ENCODE data around the gene MITF. TPM values are rescaled to one million over a fixed set of nuclear protein-coding genes. Genes with fewer than 3 reads are reported as not detected.

The MITF gene
- polyA plus RNA-seq, 1 of the 3 experiments (the other 2 are of a cell fraction) = 1.7 TPM

DNA sequence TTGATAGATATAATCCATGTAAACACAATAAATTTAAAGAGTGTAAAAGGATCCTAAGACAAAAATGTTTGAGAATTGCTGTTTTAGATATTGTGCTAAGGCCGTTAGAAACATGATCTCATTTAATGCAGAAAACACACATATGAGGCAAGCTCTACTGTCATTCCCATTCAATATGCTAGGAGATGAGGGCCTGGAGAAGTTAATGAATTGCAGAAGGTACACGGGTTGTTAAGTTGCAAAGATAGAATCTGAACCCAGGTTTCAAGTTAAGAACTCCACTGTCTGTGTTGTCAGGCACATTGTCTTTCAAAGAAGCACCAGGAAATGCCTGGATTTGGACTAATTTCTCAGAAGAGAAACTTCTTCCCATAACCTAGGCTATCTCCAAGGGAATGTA is 195.1 kb downstream of the MITF start:
- WGBS (ENCODE audit: low lambda C conversion rate) = 52% methylated on average over 2 of the region's 2 CpGs
- Histone ChIP-seq H3K4me3 (ENCODE audit: low read depth in 2 of 2, low read length in 1 of 2) (no peak overlapping the region), H3K27ac (ENCODE audit: low read depth in 2 of 2, low read length in 1 of 2) (no peak overlapping the region), H3K27me3 (ENCODE audit: insufficient read depth) (no peaks in the 10 kb centered on the region), H3K79me2 (ENCODE audit: insufficient read depth) (no peaks in the 10 kb centered on the region), H3K4me1 (ENCODE audit: control insufficient read depth in 1 of 2, insufficient read depth in 2 of 2, low read depth in 1 of 2, low read length in 1 of 2) (no peaks in the 10 kb centered on the region; a peak in 1 of 4 replicates), H3K9ac (no peak overlapping the region), H4K20me1 (ENCODE audit: insufficient read depth) (no peaks in the 10 kb centered on the region), H3K4me2 (no peak overlapping the region), H3K9me2 (no peaks in the 10 kb centered on the region), H2AFZ (ENCODE audit: low read depth) (no peak overlapping the region), H3K36me3 (replicated peaks in 1 of 2; ENCODE audit: control insufficient read depth in 1 of 2, insufficient read depth in 2 of 2, low read length in 1 of 2) (no peaks in the 10 kb centered on the region), H3F3A (replicated peaks; ENCODE audit: insufficient read depth) (peaks cover 4% of the 10 kb centered on the region), H3K9me3 (no peaks in the 10 kb centered on the region)
- CTCF ChIA-PET = interaction anchor here (1.7 kb wide), 1 partner anchor 13 kb away, joined by 4 read pairs; no protein-coding TSS in a partner anchor
- DNase-seq = no peak
- no peak for TF ChIP-seq MEF2A (IDR thresholded peaks at IDR 0.05; ENCODE audit: borderline replicate concordance, low read depth)
- TF ChIP-seq RXRA (IDR thresholded peaks at IDR 0.05; ENCODE audit: borderline replicate concordance, low read depth) = no peak
- TF ChIP-seq, protein P1, sequence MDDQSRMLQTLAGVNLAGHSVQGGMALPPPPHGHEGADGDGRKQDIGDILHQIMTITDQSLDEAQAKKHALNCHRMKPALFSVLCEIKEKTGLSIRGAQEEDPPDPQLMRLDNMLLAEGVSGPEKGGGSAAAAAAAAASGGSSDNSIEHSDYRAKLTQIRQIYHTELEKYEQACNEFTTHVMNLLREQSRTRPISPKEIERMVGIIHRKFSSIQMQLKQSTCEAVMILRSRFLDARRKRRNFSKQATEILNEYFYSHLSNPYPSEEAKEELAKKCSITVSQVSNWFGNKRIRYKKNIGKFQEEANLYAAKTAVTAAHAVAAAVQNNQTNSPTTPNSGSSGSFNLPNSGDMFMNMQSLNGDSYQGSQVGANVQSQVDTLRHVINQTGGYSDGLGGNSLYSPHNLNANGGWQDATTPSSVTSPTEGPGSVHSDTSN (IDR thresholded peaks at IDR 0.05) = no peak
- no peak for TF ChIP-seq MXI1 (IDR thresholded peaks at IDR 0.05; ENCODE audit: low read depth, low read length)
- no peak for TF ChIP-seq NRF1 (IDR thresholded peaks at IDR 0.05; ENCODE audit: low read depth, low read length)
- TF ChIP-seq JUND (IDR thresholded peaks at IDR 0.05) = no peak
- TF ChIP-seq, protein P2, sequence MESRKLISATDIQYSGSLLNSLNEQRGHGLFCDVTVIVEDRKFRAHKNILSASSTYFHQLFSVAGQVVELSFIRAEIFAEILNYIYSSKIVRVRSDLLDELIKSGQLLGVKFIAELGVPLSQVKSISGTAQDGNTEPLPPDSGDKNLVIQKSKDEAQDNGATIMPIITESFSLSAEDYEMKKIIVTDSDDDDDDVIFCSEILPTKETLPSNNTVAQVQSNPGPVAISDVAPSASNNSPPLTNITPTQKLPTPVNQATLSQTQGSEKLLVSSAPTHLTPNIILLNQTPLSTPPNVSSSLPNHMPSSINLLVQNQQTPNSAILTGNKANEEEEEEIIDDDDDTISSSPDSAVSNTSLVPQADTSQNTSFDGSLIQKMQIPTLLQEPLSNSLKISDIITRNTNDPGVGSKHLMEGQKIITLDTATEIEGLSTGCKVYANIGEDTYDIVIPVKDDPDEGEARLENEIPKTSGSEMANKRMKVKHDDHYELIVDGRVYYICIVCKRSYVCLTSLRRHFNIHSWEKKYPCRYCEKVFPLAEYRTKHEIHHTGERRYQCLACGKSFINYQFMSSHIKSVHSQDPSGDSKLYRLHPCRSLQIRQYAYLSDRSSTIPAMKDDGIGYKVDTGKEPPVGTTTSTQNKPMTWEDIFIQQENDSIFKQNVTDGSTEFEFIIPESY (IDR thresholded peaks at IDR 0.05; ENCODE audit: borderline replicate concordance, low read depth) = no peak
- POLR2A ChIA-PET = no interaction called here

DNA sequence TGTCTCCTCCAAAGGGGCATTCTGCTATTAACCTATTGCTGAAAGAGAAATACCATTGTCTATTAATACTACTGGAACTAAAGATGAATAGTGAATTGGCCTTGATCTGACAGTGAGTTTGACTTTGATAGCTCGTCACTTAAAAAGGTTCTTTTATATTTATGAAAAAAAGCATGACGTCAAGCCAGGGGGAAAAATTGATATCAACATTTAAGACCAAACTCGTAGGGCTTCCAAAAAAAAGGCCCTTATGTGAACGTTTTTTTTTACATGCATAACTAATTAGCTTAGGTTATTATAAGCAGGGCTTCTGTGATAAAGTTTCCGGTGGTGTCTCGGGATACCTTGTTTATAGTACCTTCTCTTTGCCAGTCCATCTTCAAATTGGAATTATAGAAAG is 197.0 kb downstream of the MITF start:
- CTCF ChIA-PET = interaction anchor here (1.4 kb wide), 1 partner anchor 11 kb away, joined by 5 read pairs; no protein-coding TSS in a partner anchor
- H3K79me2 ChIP-seq (ENCODE audit: insufficient read depth) = no peaks in the 10 kb centered on the region
- 80% methylated on average over 6 of the region's 6 CpGs for WGBS (ENCODE audit: low lambda C conversion rate)

More for the DNA sequence above, 197.0 kb downstream of the MITF start:
- H3K36me3 ChIP-seq (replicated peaks in 1 of 2; ENCODE audit: control insufficient read depth in 1 of 2, insufficient read depth in 2 of 2, low read length in 1 of 2) = no peaks in the 10 kb centered on the region
- H3K4me2 ChIP-seq = no peak overlapping the region
- no peaks in the 10 kb centered on the region for H3K9me3 ChIP-seq
- POLR2A ChIA-PET = no interaction called here
- TF ChIP-seq NFIC (IDR thresholded peaks at IDR 0.05; ENCODE audit: borderline replicate concordance) (no peak), RAD21 (IDR thresholded peaks at IDR 0.05; ENCODE audit: low read length) (no peak), FOXJ3 (CRISPR knock-in tag; IDR thresholded peaks at IDR 0.05) (no peak), YY1 (IDR thresholded peaks at IDR 0.05; ENCODE audit: low read depth) (no peak), SMC3 (IDR thresholded peaks at IDR 0.05; ENCODE audit: low read depth, low read length) (no peak), MEF2A (IDR thresholded peaks at IDR 0.05; ENCODE audit: borderline replicate concordance, low read depth) (no peak), GATA2 (CRISPR knock-in tag; IDR thresholded peaks at IDR 0.05) (no peak), MXI1 (IDR thresholded peaks at IDR 0.05; ENCODE audit: low read depth, low read length) (no peak), TEAD4 (IDR thresholded peaks at IDR 0.05; ENCODE audit: borderline replicate concordance, insufficient read depth) (no peak), POLR2AphosphoS5 (IDR thresholded peaks at IDR 0.05; ENCODE audit: low read depth, low read length) (no peak), FOSL2 (IDR thresholded peaks at IDR 0.05; ENCODE audit: borderline replicate concordance, low read depth) (no peak), RFX5 (IDR thresholded peaks at IDR 0.05; ENCODE audit: low read length) (no peak), GABPA (IDR thresholded peaks at IDR 0.05; ENCODE audit: low read depth) (no peak), CHD2 (IDR thresholded peaks at IDR 0.05; ENCODE audit: low read length, partially characterized antibody) (no peak), FOXM1 (IDR thresholded peaks at IDR 0.05; ENCODE audit: low read depth) (no peak)
- TF ChIP-seq, protein P3, sequence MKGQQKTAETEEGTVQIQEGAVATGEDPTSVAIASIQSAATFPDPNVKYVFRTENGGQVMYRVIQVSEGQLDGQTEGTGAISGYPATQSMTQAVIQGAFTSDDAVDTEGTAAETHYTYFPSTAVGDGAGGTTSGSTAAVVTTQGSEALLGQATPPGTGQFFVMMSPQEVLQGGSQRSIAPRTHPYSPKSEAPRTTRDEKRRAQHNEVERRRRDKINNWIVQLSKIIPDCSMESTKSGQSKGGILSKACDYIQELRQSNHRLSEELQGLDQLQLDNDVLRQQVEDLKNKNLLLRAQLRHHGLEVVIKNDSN (IDR thresholded peaks at IDR 0.05; ENCODE audit: borderline replicate concordance, low read depth) = no peak
- TF ChIP-seq, protein P4, sequence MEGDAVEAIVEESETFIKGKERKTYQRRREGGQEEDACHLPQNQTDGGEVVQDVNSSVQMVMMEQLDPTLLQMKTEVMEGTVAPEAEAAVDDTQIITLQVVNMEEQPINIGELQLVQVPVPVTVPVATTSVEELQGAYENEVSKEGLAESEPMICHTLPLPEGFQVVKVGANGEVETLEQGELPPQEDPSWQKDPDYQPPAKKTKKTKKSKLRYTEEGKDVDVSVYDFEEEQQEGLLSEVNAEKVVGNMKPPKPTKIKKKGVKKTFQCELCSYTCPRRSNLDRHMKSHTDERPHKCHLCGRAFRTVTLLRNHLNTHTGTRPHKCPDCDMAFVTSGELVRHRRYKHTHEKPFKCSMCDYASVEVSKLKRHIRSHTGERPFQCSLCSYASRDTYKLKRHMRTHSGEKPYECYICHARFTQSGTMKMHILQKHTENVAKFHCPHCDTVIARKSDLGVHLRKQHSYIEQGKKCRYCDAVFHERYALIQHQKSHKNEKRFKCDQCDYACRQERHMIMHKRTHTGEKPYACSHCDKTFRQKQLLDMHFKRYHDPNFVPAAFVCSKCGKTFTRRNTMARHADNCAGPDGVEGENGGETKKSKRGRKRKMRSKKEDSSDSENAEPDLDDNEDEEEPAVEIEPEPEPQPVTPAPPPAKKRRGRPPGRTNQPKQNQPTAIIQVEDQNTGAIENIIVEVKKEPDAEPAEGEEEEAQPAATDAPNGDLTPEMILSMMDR (IDR thresholded peaks at IDR 0.05) = no peak
- TF ChIP-seq, protein P5, sequence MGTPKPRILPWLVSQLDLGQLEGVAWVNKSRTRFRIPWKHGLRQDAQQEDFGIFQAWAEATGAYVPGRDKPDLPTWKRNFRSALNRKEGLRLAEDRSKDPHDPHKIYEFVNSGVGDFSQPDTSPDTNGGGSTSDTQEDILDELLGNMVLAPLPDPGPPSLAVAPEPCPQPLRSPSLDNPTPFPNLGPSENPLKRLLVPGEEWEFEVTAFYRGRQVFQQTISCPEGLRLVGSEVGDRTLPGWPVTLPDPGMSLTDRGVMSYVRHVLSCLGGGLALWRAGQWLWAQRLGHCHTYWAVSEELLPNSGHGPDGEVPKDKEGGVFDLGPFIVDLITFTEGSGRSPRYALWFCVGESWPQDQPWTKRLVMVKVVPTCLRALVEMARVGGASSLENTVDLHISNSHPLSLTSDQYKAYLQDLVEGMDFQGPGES (IDR thresholded peaks at IDR 0.05; ENCODE audit: low read depth, low read length) = no peak
- TF ChIP-seq, protein P6, sequence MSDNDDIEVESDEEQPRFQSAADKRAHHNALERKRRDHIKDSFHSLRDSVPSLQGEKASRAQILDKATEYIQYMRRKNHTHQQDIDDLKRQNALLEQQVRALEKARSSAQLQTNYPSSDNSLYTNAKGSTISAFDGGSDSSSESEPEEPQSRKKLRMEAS (IDR thresholded peaks at IDR 0.05; ENCODE audit: low read depth) = no peak
- H3K4me3 ChIP-seq (ENCODE audit: low read depth in 2 of 2, low read length in 1 of 2) = no peak overlapping the region
- no peak overlapping the region for H3K27ac ChIP-seq (ENCODE audit: low read depth in 2 of 2, low read length in 1 of 2)
- no peaks in the 10 kb centered on the region for H4K20me1 ChIP-seq (ENCODE audit: insufficient read depth)
- no peaks in the 10 kb centered on the region for H3F3A ChIP-seq (replicated peaks; ENCODE audit: insufficient read depth)
- H3K27me3 ChIP-seq (ENCODE audit: insufficient read depth) = no peaks in the 10 kb centered on the region
- DNase-seq = no peak
- no peaks in the 10 kb centered on the region for H3K4me1 ChIP-seq (ENCODE audit: control insufficient read depth in 1 of 2, insufficient read depth in 2 of 2, low read depth in 1 of 2, low read length in 1 of 2)
- H2AFZ ChIP-seq (ENCODE audit: low read depth) = no peak overlapping the region
- no peaks in the 10 kb centered on the region for H3K9me2 ChIP-seq
- H3K9ac ChIP-seq = no peak overlapping the region
